ENCODE data around the gene NTRK2. TPM values are rescaled to one million over a fixed set of nuclear protein-coding genes. Genes with fewer than 3 reads are reported as not detected.
A peak's percentile ranks its signal among the peaks of the same experiment; 100 is the strongest.

Gene NTRK2
- polyA plus RNA-seq, 1 donor: 17.6 TPM

- no peak for DNase-seq (ENCODE audit: low read depth)
Measured at GRCh38 chr9:84681516-84682285, 12.2 kb downstream of the NTRK2 start.

DNA sequence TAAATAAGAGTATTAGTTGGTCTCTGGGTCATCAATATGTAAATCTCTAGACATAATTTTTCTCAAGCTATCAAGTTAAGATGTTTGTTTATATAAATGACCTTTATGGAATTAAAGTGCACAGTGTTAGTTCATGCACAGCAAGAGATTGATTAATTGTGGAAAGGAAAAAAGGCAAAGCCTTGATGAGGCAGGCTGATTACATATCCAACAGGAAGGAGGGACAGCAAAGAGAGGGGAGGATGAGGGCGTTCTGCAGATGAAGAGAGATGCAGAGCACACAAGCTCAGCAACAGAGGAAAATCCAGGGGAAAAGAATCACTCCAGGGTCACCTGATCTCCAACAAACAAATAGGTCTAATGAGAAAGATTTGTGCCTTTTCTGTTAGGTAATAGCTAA is 16.5 kb downstream of the NTRK2 start:
- DNase-seq (ENCODE audit: low read depth): no peak

- DNase-seq (ENCODE audit: low read depth): no peak
Measured at GRCh38 chr9:84688956-84689355, 19.4 kb downstream of the NTRK2 start.

- DNase-seq (ENCODE audit: low read depth): no peak
Measured at GRCh38 chr9:84691634-84692033, 22.1 kb downstream of the NTRK2 start.

DNA sequence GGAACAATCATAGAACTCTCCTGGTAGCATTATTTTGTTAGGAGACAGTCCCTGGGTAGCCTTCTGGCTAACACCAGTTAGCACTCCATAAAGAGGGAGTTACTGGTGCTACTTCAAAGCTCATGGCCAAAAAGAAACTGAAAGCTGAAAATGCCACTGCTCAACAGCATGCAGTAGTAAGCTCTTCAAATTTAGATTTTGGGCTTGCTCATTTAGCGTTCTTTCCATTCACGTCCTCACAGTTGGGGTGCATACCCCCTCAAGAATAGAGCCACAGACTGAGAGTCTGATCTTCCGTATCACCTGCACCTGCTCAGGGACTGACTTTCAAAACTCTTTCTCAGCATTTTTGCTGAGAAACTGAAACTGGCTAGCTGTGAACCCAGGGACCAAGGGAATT is 24.7 kb downstream of the NTRK2 start:
- DNase-seq (ENCODE audit: low read depth): no peak

DNA sequence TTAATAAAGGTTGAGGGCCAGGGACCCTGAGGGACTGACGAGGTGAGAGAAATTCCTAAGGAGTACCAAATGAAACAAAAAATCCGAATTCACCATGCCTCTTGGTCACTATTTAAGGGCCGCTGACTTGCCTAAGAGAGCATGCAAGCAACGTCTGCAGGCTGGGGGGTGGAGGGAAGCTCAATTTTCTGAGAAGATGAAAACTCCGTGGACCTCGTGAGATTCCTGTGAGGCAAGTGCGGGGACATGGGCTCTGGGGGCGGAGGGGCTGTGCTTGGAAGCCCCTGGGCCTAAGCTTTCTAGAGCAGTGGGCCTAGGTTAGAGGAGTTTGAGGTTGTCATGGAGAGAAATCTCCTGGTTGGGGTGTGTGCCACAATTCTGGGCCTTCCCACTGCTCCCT is 27.5 kb downstream of the NTRK2 start:
- no peak for DNase-seq (ENCODE audit: low read depth)

- DNase-seq (ENCODE audit: low read depth): no peak
Measured at GRCh38 chr9:84697509-84698114, 28.1 kb downstream of the NTRK2 start.

DNA sequence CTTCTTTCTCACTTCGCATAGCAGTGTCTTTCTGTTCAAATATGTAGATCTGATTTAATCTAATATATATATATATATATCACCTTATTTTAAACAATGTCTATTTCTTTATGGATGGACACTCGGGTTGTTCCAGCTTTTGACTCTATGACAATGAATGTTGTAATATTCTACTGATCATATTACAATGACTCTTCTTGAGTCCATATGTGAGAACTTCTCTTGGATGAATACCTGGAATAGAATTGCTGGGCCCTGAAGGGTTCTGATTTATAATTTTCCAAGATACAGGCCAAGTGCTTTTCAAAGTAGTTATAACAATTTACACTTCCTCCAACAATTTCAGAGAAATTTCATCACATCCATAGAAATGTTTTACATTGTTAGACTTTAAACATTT is 28.8 kb downstream of the NTRK2 start:
- no peak for DNase-seq (ENCODE audit: low read depth)

DNA sequence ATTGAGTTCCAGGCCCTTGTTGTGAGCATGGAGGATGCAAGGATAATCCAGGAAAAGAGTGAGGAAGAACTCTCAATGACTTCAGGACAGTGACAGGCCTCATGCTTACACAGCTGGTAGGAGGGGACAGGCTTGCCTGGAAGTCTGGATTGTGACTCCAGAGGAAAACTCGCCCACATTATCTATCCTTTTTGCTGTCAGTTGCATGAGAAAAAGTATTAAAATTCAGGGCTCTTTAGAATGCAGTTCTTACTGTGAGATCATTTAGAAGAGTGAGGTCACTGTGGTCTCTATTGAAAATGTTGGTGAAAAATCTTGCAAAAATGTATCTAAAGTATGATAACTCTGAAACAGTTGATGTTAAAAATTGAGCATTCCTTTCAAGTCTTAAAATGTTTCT is 30.5 kb downstream of the NTRK2 start:
- no peak for DNase-seq (ENCODE audit: low read depth)

DNA sequence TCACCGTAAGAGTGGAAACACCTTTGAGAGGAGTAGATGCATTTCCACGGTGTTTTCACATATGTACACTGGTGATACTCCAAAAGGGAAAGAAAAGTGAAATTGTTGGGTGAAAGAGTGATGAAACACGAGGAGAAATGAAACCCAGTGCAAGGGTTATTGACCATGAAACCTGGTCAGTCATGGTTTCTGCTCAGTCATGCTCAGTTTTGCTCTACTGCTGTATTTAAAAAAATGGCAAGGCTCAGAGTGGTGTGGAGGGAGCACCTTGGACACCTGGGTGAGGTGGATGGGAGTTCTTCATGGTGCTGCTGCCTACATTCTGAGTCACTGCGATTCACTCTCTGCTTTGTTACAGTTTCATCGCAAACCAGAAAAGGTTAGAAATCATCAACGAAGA is 32.3 kb downstream of the NTRK2 start:
- no peak for DNase-seq (ENCODE audit: low read depth)

- peak; percentile 43 for DNase-seq (ENCODE audit: low read depth)
Measured at GRCh38 chr9:84702471-84702870, 32.9 kb downstream of the NTRK2 start.

DNA sequence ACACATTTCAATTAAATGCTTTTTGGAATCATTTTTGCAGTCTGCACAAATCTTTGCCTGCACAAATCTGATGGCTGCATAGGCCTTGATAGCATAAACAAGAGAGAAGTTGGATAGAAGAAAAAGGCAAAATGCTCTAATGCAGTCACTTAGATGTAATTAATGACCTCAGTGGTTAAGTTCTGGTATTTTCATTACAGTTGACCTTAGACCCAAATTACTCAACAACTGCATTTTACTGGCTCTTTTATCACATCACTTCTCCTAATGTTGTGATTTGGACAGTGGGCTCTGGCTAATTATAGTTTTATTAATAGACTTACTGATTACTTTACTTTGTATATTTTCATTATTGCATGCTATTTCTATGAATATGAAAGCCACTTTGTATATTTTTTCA is 34.3 kb downstream of the NTRK2 start:
- no peak for DNase-seq (ENCODE audit: low read depth)

DNA sequence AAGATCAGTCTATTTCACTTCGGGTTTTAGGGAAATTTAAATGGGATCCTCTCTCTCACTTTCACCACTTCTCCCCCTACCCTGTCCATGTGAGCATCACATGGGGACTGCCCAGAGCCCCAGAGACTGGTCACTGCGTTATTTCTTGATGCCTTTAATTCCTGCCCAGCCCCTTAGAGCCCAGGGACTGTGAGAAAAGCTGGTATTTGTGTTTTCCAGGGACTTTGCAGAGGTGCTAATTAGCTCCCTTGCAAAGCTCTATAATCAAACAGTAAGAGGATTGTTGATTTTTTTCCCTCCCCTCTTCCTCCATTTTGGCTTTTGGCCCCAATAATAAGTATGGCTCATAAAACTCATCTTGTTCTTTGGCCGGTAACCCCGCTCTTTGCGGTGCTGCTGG is 35.6 kb downstream of the NTRK2 start:
- DNase-seq (ENCODE audit: low read depth): no peak

DNA sequence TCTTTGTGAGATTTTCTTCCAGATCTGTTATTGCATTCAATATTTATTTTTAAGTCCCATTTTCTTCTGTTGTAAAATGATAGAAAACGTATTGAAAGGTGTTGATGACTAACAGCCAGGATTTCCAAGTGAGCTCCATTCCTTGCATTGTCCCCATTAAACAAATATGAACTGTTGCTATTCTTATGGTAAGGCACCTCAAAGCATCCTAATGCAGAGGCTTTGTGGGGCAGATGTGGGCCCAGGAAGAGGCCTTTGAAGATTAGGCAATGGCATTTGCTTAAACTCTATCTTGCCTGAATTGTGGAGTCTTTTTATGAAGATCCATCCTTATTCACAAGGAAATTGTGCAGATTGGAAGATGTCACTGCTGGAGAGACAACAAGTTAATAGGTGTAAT is 38.9 kb downstream of the NTRK2 start:
- no peak for DNase-seq (ENCODE audit: low read depth)

- DNase-seq (ENCODE audit: low read depth): no peak
Measured at GRCh38 chr9:84709056-84709455, 39.5 kb downstream of the NTRK2 start.

- DNase-seq (ENCODE audit: low read depth): no peak
Measured at GRCh38 chr9:84710701-84711397, 41.3 kb downstream of the NTRK2 start.

GRCh38 chr9:84711398-84711777 is 41.9 kb downstream of the NTRK2 start:
- DNase-seq (ENCODE audit: low read depth): no peak

DNA sequence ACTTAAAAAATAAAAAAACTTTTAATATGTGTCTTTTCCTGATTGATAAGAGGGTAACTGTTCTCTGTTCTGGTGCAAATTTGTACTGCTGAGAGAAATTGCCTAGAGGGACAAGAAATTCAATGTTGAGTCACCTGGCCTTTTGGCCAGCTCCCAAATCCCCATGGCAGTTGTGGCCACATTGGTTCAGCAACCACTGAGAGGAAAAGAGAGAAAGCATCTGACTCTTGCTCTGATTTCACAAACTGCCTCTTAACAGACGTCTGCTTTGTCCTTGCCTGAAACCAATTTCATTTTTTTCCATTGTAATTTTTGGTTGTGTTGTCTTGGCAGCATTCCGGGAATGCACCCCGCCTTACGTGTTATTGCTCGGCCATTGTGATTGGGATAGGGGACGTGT is 42.4 kb downstream of the NTRK2 start:
- DNase-seq (ENCODE audit: low read depth): no peak

GRCh38 chr9:84716217-84716616 is 46.7 kb downstream of the NTRK2 start:
- DNase-seq (ENCODE audit: low read depth): no peak

- peak; percentile 44 for DNase-seq (ENCODE audit: low read depth)
Measured at GRCh38 chr9:84718476-84718875, 48.9 kb downstream of the NTRK2 start.

GRCh38 chr9:84722388-84722989 is 53.0 kb downstream of the NTRK2 start:
- DNase-seq (ENCODE audit: low read depth): no peak

GRCh38 chr9:84723426-84723825 is 53.9 kb downstream of the NTRK2 start:
- DNase-seq (ENCODE audit: low read depth): no peak

DNA sequence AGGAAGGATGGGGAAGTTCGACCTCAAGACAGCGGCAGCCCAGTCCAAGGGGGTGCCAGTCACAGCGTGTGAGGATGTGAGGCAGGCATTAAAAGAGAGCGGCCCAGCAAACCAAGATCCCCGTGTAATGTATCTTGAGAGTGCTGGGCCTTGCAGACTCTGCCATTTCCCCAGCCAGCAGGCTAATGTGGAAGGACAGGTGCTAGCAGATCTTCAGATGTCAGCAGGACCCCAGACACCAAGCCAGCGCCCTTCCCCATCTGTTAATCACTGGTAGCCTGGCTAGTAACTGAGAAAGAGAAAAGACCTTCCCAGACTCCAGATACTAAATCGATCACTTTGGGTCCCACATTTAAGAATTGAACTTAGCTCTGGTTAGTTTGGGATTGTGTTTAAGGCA is 62.2 kb downstream of the NTRK2 start:
- no peak for DNase-seq (ENCODE audit: low read depth)
